Measurements from ENCODE around the gene PIP5KL1. TPM values are rescaled to one million over a fixed set of nuclear protein-coding genes. Genes with fewer than 3 reads are reported as not detected.

Gene PIP5KL1
- polyA plus RNA-seq, 3 donors, result 0.31 to 0.57 (median 0.39) TPM

- H4K20me1 ChIP-seq (ENCODE audit: insufficient read depth, low read length), result peaks cover 3% of the 10 kb centered on the region
- peaks cover 33 to 36% of the 10 kb centered on the region in 2 donors for H3K4me1 ChIP-seq (ENCODE audit: control insufficient read depth in 1 of 2, insufficient read depth in 2 of 2, low read length in 2 of 2)
- H3K9me3 Mint-ChIP-seq, result peaks cover 0 to 7% (median 2%) of the 10 kb centered on the region in 7 donors
- peaks cover 0 to 6% of the 10 kb centered on the region in 2 donors for H3K36me3 Mint-ChIP-seq
- H3K79me2 ChIP-seq (ENCODE audit: insufficient read depth, low read length), result no peaks in the 10 kb centered on the region
- DNase-seq, result no peak
- peaks cover 66 to 80% (median 79%) of the 10 kb centered on the region in 3 donors for H3K27me3 Mint-ChIP-seq (ENCODE audit: low read depth in 3 of 3)
- no peak overlapping the region for H3K4me3 ChIP-seq (replicated peaks in 1 of 3; ENCODE audit: low read depth in 2 of 3, low read length in 3 of 3)
- H3K27ac Mint-ChIP-seq, result peak overlapping the region in 1 of 7 donors; percentile 4
- intact Hi-C loops (cut with micrococcal nuclease), result loop anchor here (5.0 to 10.0 kb wide), 3 partner anchors 43 to 423 kb away; no protein-coding TSS in a partner anchor
- H3K27me3 ChIP-seq (ENCODE audit: control insufficient read depth in 2 of 2, insufficient read depth in 2 of 2, low read length in 2 of 2), result peaks cover 28 to 71% of the 10 kb centered on the region in 2 donors
- H3K36me3 ChIP-seq (replicated peaks in 1 of 2; ENCODE audit: control insufficient read depth in 1 of 2, insufficient read depth in 2 of 2, low read length in 2 of 2), result no peaks in the 10 kb centered on the region
- peaks cover 31% of the 10 kb centered on the region for H3K4me1 Mint-ChIP-seq
- no peak for TF ChIP-seq CTCF (IDR thresholded peaks at IDR 0.05)
- WGBS (ENCODE audit: insufficient coverage), result 93% methylated on average over 22 of the region's 22 CpGs
- H3K4me2 ChIP-seq (replicated peaks; ENCODE audit: extremely low read depth, low read length, poor library complexity, severe bottlenecking), result no peak overlapping the region
- H2AFZ ChIP-seq (ENCODE audit: insufficient read depth, low read depth, low read length, poor library complexity, severe bottlenecking), result no peak overlapping the region
- H3K9ac ChIP-seq (ENCODE audit: insufficient read depth, low read length, poor library complexity, severe bottlenecking), result no peak overlapping the region
- peak overlapping the region in 1 of 2 donors; percentile 70 for H3K4me3 Mint-ChIP-seq
- no peak overlapping the region for H3K27ac ChIP-seq (ENCODE audit: low read depth in 1 of 2, low read length in 2 of 2)
- peaks cover 0 to 14% of the 10 kb centered on the region in 2 donors for H3K9me3 ChIP-seq (replicated peaks in 1 of 2; ENCODE audit: control insufficient read depth in 1 of 2, insufficient read depth in 1 of 2, low read length in 2 of 2)
Observed at GRCh38 chr9:127924736-127925444, 5.7 kb downstream of the PIP5KL1 start.

GRCh38 chr9:127923771-127924170, 6.8 kb downstream of the PIP5KL1 start:
- peaks cover 56 to 68% (median 68%) of the 10 kb centered on the region in 3 donors for H3K27me3 Mint-ChIP-seq (ENCODE audit: low read depth in 3 of 3)
- H3K4me3 ChIP-seq (replicated peaks in 1 of 3; ENCODE audit: low read depth in 2 of 3, low read length in 3 of 3), result no peak overlapping the region
- H3K79me2 ChIP-seq (ENCODE audit: insufficient read depth, low read length), result no peaks in the 10 kb centered on the region
- H3K9ac ChIP-seq (ENCODE audit: insufficient read depth, low read length, poor library complexity, severe bottlenecking), result no peak overlapping the region
- intact Hi-C loops (cut with micrococcal nuclease), result loop anchor here (5.0 to 10.0 kb wide), 3 partner anchors 41 to 421 kb away; no protein-coding TSS in a partner anchor
- peaks cover 19 to 60% of the 10 kb centered on the region in 2 donors for H3K27me3 ChIP-seq (ENCODE audit: control insufficient read depth in 2 of 2, insufficient read depth in 2 of 2, low read length in 2 of 2)
- H3K27ac ChIP-seq (ENCODE audit: low read depth in 1 of 2, low read length in 2 of 2), result no peak overlapping the region
- DNase-seq, result no peak
- peaks cover 0 to 9% of the 10 kb centered on the region in 2 donors for H3K9me3 ChIP-seq (replicated peaks in 1 of 2; ENCODE audit: control insufficient read depth in 1 of 2, insufficient read depth in 1 of 2, low read length in 2 of 2)
- no peak overlapping the region for H3K27ac Mint-ChIP-seq
- H4K20me1 ChIP-seq (ENCODE audit: insufficient read depth, low read length), result peaks cover 3% of the 10 kb centered on the region
- peaks cover 40% of the 10 kb centered on the region for H3K4me1 Mint-ChIP-seq
- peaks cover 0 to 4% of the 10 kb centered on the region in 2 donors for H3K36me3 Mint-ChIP-seq
- H3K4me2 ChIP-seq (replicated peaks; ENCODE audit: extremely low read depth, low read length, poor library complexity, severe bottlenecking), result no peak overlapping the region
- H3K9me3 Mint-ChIP-seq, result peaks cover 0 to 7% (median 1%) of the 10 kb centered on the region in 7 donors
- 90% methylated on average over 6 of the region's 8 CpGs for WGBS (ENCODE audit: insufficient coverage)
- peaks cover 44 to 47% of the 10 kb centered on the region in 2 donors for H3K4me1 ChIP-seq (ENCODE audit: control insufficient read depth in 1 of 2, insufficient read depth in 2 of 2, low read length in 2 of 2)
- H3K36me3 ChIP-seq (replicated peaks in 1 of 2; ENCODE audit: control insufficient read depth in 1 of 2, insufficient read depth in 2 of 2, low read length in 2 of 2), result no peaks in the 10 kb centered on the region
- no peak overlapping the region for H2AFZ ChIP-seq (ENCODE audit: insufficient read depth, low read depth, low read length, poor library complexity, severe bottlenecking)
- no peak for TF ChIP-seq CTCF (IDR thresholded peaks at IDR 0.05)
- peak overlapping the region in 1 of 2 donors; percentile 46 for H3K4me3 Mint-ChIP-seq
